PFSK-1 (cell line): ENCODE results near the gene DDX25.

Source experiments
- POLR2AphosphoS5 ChIP-seq: IDR thresholded peaks from 2 replicates; pipeline ENCODE4 v1.6.1; 2012; ENCODE audit warnings: low read depth, mild to moderate bottlenecking, control low read depth, low read length, moderate library complexity
- SIN3A ChIP-seq: IDR thresholded peaks from 2 replicates; pipeline ENCODE4 v1.6.1; 2012; ENCODE audit warnings: mild to moderate bottlenecking, low read length, moderate library complexity, borderline replicate concordance; ENCODE audit not compliant: insufficient read depth
- TAF1 ChIP-seq: IDR thresholded peaks from 2 replicates; pipeline ENCODE4 v1.6.1; 2012; ENCODE audit warnings: low read length, control low read depth, borderline replicate concordance; ENCODE audit not compliant: insufficient read depth
- TF ChIP-seq, protein P1 (sequence below), 2 experiments: IDR thresholded peaks; 2 replicates each; pipeline versions ENCODE4 v1.6.1 to v1.8.0; 2011 to 2012; ENCODE audit warnings: low read depth in 2 of 2, low read length in 2 of 2, control low read depth in 1 of 2, inconsistent platforms in 1 of 2, mild to moderate bottlenecking in 1 of 2, moderate library complexity in 1 of 2; ENCODE audit not compliant: insufficient read depth in 1 of 2

DNA sequence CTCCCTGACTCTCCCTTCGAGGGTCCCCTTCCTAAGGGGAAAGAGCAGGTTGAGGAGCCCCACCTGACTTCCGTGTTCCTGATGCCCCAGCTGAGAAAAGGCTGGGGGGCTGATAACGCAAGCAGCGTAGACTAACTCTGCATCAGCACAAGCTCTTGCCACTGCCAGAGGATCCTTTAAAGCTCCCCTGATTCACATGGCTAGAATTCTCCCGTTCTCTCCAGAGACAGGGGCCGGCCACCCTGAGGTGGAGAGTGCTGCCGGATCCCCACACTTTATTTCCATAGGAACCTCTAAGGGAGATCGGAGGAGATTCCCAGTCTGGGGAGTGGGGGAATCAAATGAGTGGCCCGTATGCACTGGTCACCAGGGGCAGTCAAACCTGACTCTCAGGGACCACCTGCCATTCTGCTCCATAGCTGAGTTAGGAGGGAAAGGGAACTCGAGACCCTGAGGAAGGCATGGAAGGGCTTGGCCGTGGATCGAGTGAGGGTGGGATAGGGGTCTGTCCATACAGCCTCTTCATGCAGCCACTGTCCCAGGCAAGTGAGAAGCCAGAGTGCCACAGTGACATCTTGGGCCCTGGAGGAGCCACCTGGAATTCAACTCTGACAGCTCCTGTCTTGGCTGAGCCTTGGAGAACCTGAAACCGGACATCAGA lies 40.2 kb downstream of the DDX25 start:
- TF ChIP-seq TAF1 (no peak), POLR2AphosphoS5 (no peak), SIN3A (no peak)
- TF ChIP-seq, protein P1, sequence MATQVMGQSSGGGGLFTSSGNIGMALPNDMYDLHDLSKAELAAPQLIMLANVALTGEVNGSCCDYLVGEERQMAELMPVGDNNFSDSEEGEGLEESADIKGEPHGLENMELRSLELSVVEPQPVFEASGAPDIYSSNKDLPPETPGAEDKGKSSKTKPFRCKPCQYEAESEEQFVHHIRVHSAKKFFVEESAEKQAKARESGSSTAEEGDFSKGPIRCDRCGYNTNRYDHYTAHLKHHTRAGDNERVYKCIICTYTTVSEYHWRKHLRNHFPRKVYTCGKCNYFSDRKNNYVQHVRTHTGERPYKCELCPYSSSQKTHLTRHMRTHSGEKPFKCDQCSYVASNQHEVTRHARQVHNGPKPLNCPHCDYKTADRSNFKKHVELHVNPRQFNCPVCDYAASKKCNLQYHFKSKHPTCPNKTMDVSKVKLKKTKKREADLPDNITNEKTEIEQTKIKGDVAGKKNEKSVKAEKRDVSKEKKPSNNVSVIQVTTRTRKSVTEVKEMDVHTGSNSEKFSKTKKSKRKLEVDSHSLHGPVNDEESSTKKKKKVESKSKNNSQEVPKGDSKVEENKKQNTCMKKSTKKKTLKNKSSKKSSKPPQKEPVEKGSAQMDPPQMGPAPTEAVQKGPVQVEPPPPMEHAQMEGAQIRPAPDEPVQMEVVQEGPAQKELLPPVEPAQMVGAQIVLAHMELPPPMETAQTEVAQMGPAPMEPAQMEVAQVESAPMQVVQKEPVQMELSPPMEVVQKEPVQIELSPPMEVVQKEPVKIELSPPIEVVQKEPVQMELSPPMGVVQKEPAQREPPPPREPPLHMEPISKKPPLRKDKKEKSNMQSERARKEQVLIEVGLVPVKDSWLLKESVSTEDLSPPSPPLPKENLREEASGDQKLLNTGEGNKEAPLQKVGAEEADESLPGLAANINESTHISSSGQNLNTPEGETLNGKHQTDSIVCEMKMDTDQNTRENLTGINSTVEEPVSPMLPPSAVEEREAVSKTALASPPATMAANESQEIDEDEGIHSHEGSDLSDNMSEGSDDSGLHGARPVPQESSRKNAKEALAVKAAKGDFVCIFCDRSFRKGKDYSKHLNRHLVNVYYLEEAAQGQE (IDR thresholded peaks at IDR 0.05; ENCODE audit: insufficient read depth in 1 of 2, low read depth in 2 of 2, low read length in 2 of 2): no peak
